GM21360 (cell line): ENCODE results near the gene FOXO6.

Source experiments
- ATAC-seq: cut with Tn5 transposase; IDR thresholded peaks from one replicate; pipeline ENCODE4 v1.9.1; 2021; ENCODE audit warnings: mild to moderate bottlenecking, moderate library complexity; ENCODE audit not compliant: unreplicated experiment

FOXO6 gene

DNA sequence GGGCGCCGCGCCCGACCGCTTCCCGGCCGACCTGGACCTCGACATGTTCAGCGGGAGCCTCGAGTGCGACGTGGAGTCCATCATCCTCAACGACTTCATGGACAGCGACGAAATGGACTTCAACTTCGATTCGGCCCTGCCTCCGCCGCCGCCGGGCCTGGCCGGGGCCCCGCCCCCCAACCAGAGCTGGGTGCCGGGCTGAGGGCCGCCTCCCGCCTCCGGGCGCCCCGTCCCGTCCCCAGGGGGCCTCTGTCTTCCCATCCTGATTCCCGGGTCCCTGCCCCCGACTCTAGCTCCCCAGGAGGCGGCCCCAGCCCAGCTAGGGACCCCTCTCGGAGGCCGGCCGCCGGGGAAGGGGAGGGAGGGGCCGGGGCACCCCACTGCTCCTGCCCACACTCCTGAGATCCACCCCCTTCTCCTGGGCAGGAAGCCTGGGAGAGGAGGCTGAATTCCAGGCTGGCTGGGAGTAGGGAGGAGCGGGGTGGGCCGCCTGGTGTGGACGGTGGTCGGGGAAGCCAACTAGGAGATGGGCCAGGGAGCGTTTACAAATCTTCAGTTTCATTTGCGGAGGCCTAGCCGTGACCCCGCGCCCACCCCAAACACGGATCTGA is 21.4 kb downstream of the FOXO6 start:
- no peak for ATAC-seq

DNA sequence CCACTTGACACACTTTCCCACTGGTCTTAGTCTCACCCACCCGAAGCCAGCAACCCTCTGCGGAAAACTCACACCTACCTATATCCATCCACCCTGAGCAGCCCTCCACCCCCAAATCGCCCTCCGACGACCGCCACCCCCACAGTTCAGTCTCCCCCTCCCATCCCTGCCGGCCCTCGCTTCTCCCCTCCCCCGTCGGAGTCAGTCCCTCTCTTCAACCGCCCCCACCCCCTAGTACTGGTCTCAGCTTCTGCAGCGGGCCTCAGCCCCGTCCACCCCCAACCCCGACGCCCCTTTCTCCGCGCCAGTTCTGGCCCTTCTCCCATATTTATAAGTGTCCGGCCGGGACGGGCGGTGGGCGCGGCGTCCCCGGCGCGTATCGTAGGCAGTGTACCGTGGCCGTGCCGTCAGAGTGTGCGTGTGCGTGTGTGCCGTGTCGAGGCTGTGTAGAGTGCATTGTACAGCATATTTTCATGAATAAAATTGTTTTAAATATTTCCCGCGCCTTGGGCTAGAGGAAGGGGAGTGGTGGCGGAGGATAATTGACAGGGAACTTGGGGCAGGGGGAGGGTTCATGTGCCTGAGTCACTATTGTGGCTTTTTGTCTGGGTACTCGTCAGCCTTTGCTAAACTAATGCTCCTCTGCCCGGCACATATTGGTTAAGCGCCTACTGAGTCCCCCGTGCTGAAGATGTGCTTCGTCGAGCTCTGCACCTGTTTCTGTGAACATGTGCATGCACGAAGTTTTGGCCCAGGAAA is 22.0 kb downstream of the FOXO6 start:
- ATAC-seq, result no peak

DNA sequence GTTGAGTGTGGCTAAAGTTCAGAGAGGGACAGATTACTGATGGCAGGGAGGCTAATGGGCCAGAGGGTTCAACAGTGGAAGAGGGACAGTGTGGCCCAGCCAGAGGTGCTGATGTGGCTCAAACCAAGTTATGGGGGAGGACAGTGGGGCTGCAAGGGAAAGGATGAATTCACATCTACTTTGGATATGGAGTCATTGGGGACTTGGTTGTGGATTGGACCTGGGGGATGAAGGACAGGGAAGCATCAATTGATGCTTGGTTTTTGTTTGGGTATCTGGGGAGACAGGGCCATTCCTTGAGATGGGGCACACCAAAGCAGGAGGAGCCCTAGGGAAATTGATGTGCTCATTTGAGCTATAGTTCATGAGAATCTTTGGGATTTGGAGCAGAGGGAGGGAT is 23.3 kb downstream of the FOXO6 start:
- ATAC-seq, result no peak

DNA sequence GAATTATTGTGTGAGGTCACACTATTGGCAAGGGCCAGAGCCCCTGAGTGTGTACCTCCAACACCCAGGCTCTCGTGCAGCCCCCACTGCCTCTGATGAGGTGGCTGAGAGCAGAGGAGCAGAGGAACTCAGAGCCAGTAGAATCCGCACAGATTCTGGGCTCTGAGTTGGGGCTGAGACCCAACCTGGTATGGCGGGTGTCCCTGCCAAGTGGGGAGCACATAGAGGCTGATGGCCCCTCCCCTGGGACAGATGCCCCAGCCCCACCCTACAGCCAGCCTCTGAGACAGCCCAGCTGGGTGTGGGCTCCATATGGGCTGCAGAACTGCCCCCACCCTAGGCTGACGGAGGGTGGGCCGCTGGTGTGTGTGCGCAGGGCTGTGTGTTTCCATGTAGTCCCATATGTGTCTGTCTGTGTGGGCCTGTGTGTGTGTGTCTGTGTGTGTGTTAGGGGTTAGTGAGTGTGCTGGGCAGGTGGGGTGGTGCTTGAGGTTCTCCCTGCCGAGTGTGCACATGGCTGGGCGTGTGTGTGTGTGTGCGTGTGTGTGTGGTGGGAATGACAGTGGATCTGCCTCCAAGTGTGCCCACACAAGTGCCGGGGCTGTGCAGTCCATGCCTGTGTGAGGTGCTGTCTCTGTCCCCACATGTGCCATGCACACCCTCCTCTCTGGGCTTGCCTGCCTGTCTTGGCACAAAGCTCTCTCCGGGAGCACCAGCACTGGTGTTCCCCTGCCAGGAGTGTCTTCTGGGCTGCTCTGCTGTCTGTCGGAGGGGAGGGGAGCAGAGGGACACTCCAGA is 24.4 kb downstream of the FOXO6 start:
- ATAC-seq, result no peak

DNA sequence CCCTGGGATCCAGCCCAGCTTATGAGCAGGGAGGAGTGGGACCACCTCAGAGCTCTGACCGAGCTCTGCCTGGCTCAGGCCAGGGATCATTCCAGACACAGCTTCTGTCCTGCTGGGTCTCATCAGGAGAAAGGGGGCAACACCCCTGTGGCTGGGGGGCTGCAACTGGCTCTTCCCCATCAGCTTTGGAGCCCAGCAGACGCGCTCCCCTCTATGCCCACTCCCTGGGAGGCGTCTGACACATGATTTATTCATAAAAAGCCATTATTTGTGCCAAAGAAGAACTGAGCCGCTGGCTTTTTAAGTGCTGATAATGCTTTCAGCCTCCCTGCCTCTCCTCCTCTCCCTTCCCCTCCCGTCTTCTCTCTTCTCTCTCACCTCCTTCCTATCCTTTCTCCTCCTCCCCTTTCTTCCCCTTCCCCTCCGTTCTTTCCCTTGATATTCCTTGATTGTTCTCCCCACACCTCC is 25.0 kb downstream of the FOXO6 start:
- ATAC-seq, result no peak

DNA sequence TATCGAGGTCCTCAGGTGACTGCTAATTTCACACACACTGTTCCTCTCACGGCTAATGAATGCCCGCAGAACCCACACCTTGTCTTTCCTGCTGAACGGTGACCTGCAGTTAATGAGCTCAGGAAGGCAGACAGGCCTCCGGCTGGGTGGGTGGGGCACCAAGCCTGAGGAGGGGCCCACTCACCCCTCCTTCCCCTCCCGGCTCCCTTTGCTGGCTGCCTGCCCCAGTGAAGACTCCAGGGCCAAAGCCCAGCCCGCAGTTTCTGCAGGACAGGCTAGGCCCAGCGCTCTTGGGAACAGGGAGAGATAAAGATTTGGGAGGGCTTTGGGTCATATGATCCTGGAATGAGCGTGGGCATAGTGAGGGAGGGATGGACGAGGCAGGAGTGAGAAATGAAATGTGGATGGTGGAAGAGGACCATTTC is 26.4 kb downstream of the FOXO6 start:
- no peak for ATAC-seq

DNA sequence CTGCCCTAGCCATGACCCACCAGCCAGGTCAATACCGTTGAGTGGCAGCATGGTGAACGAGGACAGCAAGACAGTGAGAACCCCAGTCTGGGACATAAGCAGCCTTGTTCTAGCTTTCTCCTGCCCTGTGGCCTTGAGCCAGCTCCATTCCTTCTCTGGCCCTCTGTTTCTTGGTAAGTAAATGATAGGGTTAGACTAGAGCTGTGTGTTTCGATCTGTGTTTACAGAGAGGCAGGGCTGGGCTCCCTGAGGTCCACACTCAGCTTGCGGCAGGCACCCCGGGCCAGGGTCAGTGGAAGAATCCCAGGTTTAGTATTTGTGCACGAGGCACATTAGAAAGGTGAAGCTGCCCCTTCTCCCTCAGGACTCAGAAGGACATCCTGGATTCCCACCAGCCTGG is 27.3 kb downstream of the FOXO6 start:
- ATAC-seq, result no peak

DNA sequence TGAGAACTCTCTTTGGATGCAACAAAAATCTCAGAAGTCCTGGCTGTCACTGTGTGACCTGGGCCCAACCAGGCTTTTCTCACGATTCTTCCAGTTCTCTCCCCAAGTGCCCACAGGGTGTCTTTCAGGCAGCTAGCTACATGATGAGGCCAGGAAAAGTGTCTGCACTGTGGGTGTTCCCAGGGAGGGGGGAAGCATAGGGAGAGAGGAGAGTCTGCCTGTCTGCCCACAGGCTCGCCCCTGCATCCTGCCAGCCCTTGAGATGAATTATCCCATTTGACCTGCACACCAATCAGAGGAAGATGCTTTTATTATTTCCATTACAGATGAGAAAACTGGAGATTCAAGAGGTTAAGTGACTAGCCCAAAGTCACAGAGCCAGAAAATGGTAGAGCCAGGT is 27.8 kb downstream of the FOXO6 start:
- no peak for ATAC-seq

DNA sequence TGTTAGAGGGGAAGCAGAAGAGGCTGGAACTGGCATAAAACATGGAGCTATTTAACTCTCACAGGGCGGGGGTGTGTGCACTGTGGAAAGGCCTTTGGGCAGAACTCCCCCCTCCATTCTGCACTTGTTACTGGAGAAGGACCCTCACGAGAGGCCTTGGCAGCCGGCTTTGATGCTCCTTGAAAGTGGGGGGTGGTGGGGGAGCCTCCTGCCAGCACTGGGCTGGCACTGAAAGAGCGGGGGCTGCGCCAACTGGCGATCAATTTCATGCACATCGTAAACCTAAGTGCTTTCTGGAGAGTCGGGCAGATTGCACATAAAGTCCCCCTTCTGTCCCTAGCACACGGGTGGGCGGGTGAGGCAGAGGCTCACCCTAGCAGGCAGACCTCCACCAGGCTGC is 28.9 kb downstream of the FOXO6 start:
- ATAC-seq, result no peak

DNA sequence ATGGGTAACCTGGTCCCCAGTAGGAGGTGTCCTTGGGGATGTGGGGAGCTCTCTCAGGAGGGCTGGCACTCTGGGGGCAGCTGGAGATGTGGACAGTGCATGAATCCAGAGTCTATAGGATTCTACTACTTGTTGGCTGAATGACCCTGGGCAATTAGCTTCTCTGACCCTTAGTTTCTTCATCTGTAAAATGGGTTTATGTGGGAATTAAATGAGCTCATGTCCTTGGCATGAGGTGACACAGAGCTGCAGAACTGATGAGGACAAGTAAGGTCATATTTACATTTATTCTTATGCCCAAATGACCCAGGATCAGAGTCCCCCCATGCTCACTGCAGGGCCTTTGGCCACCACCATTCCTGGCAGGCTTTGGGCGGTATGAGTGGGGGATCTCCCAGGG is 29.3 kb downstream of the FOXO6 start:
- no peak for ATAC-seq

DNA sequence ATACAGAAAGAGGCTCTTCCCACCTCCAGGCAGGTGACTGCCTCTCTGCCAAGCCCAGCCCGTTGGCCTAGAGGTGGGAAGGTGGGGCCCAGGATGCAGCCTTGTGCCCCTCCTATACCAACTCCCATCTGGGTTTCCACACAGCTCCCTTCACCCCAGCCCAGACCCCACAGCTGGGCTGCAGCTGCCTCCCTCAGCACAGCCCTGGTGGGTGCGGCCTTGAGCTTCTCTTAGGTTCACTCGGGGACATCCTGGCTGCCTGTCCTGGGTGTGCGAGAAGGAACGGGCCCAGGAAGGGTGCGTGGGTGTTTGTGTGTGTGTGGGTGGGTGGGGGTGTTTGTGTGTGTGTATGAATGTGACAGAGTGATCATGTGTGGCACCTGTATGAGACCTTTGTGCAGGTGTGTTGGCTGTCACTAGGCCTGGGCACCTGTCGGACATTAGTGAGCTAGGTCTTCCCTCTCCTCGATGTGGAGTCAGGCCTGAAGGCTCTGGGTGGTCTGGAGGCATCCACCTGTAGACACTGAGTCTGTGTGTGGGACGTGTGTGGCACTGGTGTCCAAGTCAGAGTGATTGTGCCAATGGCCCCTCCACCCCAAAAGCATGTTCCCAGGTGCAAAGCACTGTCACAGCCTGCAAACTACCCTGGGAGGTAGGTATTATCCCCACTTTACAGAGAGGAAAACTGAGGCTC is 30.7 kb downstream of the FOXO6 start:
- no peak for ATAC-seq

DNA sequence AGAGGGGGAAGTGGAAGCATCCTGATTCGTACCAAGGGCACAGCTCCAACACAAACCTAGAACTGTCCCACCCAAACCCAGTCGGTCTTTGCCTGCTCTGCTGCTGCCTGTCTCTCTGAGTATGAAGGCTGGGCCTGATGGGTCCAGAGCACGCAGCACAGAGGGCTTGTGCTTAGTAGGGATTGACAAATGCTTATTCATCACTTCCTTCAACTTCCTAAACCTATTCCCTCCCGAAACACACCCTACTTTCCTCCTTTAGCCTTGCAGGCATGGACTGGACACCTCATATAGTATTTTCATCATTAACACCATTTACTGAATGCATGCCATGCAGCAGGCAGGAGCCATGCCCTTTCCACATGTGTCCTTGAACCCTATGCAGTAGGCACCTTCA is 31.3 kb downstream of the FOXO6 start:
- ATAC-seq, result no peak

DNA sequence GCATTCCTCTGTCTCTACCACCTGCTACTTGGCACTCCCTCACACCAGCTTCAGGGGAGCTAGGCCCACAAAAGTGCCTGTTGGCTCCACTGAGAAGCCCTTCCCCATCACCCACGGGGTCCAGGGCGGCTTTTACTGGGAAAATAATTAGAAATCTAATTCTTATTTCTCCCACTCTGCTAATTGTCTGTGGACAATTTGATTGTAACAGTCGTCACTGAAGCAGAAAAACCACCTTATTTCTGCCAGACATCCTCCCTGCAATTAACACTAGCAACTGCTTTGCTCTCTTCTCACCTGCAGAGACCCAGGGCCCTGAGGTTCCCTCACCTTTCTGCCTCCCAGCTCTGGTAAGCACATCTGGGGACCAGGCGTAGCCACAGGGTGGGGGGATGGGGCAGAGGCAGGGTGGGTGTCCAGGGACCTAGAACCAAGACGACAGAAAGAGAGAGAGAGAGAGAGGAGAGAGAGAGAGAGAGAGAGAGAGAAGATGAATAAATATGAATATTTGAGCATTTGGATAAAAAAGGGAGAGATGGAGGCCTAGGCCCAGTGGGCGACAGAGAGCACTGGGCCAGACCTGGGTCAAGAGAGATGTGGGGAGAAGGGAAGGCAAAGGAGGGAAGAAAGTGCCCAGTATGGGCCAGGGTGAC is 32.6 kb downstream of the FOXO6 start:
- no peak for ATAC-seq

DNA sequence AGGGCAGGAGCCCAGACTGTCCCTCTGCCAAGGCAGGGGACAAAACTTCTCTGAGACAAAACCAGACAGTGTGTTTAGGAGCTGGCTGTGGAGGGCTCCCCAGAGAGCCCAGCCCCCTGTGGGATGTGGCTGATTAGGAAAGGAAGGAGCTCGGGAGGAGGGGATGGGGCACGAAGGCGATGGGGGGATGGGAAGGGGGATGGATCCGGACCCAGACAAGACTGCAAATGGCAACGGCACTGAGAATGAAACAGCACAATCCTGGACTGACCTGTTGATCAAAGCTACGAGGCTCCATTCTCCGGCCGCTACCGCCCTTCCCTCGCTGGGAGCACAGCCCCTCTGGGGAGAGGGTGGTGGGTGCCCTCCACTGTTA is 33.1 kb downstream of the FOXO6 start:
- no peak for ATAC-seq

DNA sequence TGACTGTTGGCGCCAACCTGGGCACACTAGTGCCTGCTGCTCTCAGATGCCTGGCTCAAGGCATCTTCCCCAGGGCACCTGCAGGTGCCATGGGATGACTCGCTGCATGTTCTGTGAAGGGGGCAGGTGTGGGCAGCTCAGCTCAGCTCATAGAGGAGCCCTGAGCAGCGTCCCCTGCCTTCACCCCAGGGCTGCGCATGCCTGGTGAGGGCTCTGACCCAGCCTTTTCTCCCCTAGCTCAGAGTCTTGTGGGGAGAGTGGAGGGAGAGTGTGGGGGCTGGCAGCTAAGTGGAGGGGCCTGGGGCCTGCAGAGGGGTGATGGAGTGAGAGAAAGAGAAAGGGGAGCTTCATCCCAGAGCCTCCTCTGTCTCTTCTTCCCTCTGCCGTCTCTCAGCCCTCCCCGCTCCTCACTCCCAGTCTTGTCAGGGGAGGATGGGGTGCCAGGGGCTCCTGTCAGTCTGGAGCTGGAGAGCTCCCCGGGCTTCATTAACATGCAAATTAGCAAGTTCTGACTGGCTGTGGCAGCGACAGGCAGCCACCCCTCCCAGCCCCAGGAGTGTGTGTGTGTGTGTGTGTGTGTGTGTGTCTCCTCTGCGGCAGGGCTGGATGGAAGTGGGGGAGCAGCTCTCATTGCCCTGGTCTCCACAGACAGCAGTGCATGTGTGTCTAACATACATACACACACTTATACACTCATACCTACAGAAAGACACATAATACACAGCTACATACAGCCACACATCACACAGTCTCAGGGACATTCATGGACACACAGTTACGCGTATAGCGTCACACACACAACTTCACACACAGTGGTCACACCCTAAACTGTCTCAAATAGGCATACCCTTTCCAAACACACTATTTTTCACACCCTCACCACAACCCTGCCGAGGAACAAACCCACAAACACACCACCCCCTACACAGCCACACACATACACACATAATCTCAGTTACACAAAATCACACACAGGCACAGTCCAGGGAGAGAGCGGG is 34.0 kb downstream of the FOXO6 start:
- ATAC-seq, result no peak

DNA sequence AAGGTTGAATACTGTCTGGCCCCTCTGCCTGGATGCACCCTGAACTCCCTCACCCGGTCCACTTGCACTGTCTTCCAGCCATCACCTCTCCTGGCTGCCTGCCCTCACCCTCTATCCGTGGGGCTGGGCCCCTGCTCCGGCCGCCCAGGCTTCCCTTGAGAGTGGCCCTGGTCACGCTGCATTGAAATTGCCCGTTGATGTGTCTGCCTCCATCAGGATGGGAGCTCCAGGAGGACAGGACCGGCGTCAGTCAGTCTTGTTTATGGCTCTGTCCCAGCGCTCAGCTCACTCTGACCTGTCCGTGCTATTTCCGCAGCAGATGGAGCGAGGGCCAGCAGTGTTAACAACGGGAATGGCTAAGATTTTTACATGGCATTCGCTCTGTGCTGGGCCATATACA is 34.9 kb downstream of the FOXO6 start:
- ATAC-seq, result no peak

DNA sequence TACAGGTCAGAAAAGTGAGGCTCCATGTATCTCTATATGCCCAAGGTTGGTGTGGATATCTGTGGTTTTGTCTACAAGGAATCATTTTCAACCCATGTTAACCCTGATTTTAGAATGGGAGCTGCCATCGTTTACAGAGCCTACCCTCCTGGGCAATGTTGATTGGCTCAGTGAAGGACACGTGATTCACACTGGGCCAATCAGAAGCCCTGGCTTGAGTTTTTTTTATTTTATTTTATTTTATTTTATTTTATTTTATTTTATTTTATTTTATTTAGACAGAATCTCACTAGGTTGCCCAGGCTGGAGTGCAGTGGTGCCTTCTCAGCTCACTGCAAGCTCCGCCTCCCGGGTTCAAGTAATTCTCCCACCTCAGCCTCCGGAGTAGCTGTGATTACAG is 35.8 kb downstream of the FOXO6 start:
- ATAC-seq, result no peak

DNA sequence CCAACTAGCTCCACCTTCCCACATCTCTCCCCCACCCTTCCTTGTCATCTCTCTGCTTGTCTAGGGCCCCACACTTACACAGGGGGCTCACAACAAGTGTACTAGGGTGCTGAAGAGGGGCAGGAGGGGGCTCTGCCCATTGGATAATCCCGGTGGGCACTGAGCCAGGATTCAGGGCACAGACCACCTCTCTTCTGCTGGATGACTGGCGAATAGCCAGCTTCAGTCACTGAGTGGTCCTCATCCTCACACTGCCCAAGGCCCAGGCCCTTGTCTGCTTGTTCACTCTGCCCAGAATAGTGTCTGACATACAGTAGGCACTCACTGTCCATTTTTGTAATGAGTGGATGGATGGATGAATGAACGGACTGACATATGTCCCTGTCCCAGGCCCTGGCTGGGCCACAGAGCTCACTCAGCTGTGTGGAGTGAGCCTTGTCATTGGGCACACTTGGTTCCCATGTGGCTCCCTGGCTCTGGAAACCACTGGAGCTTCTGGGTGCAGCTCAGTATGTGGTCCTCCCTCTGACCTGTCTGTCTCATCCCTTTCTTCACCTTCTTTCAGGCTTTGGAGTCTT is 36.6 kb downstream of the FOXO6 start:
- no peak for ATAC-seq

DNA sequence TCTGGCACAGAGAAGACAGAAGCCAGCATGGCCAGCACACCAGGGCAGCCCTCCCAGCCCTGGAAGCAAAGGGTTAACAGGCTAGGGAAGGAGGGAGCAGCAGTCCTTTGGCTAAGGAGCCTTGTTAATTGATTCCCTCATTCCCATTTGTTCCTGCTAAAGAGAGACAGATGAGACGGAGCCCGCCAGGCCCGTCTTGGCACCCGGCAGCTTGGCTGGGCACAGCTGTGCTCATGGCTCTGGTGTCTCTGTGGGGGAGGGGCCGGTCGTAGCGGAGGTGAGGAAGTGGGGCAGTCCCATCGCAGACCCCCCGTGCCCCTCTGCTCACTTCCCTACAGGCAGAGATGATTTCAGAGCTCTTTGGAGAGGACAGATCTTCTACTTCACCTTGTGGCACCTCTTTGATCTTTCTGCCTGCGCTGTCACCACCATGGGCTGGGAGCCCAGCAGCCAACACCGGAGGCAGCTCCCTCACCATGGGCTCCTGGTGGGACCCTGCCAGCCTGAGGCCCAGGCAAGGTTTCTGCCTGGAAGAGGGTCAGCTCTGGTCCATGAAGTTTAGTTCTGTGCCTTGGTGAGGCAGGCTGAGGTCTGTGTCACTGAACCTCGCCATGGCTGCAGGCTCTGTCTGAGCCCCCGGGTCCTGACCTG is 38.0 kb downstream of the FOXO6 start:
- no peak for ATAC-seq
